GM18870 (cell line): Measurements from ENCODE around the gene USP15.
A peak's percentile ranks its signal among the peaks of the same experiment; 100 is the strongest.
"Not testable (repeated sequence)": the region's sequence is repeated elsewhere in the genome, so short reads cannot be mapped to it uniquely, and the experiment has no call there.

Experiments
- ATAC-seq: cut with Tn5 transposase; IDR thresholded peaks from one replicate; pipeline ENCODE4 v1.9.1; 2021; ENCODE audit warnings: moderate library complexity; ENCODE audit not compliant: unreplicated experiment

Gene USP15

GRCh38 chr12:62365846-62366245, 105.6 kb downstream of the USP15 start:
- ATAC-seq: not testable (repeated sequence)

DNA sequence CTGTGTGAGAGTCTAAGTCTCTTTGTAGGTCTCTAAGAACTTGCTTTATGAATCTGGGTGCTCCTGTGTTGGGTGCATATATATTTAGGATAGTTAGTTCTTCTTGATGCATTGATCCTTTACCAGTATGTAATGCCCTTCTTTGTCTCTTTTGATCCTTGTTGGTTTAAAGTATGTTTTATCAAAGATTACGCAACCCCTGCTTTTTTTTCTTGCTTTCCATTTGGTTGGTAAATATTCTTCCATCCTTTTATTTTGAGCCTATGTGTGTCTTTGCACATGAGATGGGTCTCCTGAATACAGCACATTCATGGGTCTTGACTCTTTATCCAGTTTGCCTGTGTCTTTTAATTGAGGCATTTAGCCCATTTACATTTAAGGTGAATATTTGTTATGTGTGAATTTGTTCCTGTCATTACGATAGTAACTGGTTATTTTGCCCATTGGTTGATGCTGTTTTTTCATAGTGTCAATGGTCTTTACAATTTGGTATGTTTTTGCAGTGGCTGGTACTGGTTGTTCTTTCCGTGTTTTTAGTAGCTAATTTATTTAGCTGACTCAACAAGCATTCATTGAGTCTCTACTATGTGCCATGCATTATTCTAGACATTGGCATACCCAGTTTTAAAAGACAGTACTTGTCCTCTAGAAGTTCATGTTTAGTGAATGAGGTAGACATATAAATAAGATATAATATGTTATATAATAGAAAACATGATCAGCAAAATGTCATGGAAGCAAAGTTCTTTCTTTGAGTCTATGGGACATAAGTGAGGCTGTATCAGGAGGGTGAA, 108.4 kb downstream of the USP15 start:
- ATAC-seq: not testable (repeated sequence)

- no peak for ATAC-seq
These were observed 110.0 kb downstream of the USP15 start for GRCh38 chr12:62370189-62370588.

DNA sequence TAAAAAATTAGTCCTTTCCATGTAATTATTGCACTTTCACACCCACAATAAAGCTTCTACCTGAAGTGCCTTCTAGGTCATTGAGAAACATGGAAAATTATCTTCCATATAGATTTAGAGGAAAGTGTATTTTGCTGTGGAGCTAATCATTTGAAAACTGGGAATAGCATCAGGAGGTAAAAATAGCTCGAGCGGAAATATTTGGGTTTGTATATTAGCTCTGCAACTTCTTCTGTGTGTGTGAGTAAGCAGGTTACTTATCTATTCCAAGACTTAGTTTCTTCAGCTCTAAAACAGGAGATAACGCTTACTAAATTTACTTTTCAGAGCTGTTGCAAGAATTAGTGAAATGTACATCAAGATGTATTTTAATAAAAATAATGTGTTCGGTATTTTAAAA, 111.5 kb downstream of the USP15 start:
- no peak for ATAC-seq

DNA sequence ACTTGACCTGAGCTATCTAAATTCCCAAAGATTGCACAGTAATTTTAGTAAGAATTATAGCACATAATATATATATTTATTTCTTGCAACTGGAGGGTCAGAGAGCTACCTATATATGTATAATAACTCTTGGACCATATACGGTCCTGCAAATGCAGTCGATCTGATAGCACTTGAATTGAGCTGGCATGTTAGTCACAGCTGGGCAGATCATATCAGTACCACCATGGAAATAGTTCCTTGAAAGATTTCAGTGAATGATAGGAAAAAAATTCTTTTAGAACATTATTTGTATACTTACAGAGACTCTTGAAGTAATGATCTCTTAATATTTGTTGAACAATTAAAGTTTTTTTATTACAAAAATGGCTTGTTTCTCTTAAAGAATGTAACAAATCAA, 111.9 kb downstream of the USP15 start:
- no peak for ATAC-seq

DNA sequence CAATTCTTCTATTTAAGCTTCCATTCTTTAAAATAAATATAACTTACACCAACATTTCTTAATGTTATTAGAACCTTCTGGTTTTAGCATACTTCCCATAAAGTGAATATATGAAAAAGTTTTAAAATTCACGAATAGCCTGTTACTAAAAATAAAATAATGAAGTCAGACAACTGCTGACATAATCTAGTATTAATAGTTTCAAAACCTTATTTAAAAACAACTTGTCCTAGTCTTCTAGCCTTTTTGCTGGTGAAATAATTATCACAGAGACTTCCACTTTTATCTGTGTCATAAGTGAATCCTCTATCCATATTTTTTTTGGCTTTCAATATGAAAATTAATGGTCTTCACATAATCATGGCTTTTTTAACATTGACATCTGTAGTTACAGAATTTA, 112.6 kb downstream of the USP15 start:
- no peak for ATAC-seq

DNA sequence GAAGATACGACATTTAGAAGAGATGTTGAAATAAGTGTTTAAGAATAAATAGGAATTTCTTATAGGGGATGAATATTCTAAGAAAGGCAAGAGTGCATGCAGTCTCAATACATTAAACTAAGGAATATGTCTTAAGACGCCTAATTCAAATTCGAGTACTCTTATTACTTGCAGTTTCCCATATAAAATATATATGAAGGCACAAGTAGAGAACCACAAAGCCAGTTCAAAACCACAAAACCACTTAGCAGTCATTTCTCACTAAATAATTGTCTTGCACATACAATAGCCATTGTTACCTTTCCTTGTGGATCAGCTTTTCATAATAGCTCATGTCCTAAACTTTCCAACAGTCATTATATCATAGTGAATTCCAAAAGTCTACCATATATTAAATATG, 115.4 kb downstream of the USP15 start:
- ATAC-seq: no peak

- ATAC-seq: no peak
These were observed 119.0 kb downstream of the USP15 start for GRCh38 chr12:62379026-62379722.

- ATAC-seq: no peak
These were observed 119.5 kb downstream of the USP15 start for GRCh38 chr12:62379723-62380045.

DNA sequence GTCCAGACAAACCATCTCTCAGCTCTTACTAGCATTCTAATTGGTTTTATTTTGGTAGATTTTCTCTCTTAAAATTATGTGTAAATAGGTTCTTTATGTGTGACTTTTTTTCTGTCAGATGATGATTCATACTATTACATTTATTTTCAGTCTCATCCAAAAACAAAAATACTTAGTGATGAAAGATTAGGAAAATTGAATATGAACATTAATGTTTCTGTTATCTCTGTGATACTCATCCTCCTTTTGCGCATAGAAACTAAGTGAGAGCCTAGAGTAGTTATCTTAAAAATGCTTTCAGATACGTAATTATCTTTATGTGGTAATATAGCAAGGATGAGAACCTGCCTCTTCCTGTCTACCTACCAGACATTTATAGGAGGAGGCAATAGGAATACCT, 122.3 kb downstream of the USP15 start:
- ATAC-seq: no peak

- ATAC-seq: no peak
These were observed 136.5 kb downstream of the USP15 start for GRCh38 chr12:62396750-62397149.

DNA sequence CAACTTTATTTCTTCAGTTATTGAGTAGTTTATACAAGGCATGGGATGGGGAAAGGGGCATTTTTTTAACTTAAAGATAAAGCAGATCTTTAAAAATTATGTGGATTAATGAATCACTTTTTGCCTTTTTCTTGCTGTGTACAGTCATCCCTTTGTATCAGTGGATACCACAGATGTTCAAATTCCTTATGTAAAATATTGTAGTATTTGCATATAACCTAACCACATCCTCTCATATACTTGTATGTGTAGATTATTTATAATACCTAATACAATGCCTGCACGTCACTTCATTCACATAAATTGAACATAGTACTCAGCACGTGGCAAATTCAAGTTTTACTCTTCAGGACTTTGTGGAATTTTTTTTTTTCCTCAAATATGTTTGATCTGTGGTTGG, 139.9 kb downstream of the USP15 start:
- peak; percentile 52 for ATAC-seq

- no peak for ATAC-seq
These were observed 141.4 kb downstream of the USP15 start for GRCh38 chr12:62401631-62402030.

DNA sequence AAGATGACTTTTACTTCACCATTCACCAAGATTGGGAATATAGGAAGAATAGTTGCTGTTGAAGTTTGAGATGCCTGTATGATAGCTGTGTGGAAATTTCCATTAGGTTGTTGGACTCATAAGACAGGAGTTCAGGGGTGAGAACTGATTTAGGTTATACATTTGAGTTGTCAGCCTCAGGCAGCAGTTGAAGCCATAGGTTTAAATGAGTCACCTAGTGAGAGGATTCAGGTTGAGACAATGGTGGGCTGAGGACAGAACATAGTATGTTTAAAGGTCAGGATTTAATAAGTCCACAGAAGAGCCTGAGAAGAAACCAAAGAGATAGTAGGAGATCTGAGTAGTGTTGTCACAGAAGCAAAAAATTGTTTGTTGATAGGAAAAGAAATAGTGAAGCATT, 142.8 kb downstream of the USP15 start:
- no peak for ATAC-seq

DNA sequence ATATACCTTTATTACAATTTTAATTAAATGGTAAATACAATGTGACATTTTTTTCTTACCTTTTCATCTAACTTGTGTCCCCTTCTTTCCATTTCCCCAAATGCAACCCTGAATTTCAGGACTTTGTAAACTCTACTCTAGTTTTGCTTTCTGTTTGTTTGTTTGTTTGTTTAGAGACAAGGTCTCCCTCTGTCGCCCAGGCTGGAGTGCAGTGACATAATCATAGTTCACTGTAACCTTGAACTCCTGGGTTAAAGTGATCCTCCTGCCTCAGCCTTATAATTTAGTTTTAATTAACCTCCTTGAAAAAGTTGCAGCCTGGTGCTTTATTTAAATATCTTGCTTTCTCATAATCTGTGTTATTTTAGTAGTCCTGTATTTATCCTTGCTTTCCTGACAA, 147.4 kb downstream of the USP15 start:
- no peak for ATAC-seq

- no peak for ATAC-seq
These were observed 148.9 kb downstream of the USP15 start for GRCh38 chr12:62409068-62409467.

DNA sequence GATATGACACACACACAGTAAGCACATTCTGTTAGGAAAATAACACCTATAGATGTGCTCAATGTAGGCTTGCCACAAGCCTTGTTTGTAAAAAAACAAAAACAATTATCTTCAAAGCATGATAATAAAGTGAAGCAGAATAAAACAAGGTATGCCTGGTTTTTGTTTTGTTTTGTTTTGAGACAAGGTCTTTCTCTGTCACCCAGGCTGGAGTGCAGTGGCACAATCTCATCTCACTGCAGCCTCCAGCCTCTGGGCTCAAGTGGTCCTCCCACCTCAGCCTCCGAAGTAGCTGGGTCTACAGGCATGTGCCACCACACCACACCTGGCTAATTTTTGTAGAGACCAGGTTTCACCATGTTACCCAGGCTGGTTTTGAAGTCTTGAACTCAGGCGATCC, 154.0 kb downstream of the USP15 start:
- ATAC-seq: no peak

- ATAC-seq: no peak
These were observed 165.9 kb downstream of the USP15 start for GRCh38 chr12:62426089-62426488.

- no peak for ATAC-seq
These were observed 169.3 kb downstream of the USP15 start for GRCh38 chr12:62429457-62429856.

- ATAC-seq: no peak
These were observed 174.5 kb downstream of the USP15 start for GRCh38 chr12:62434494-62435302.

GRCh38 chr12:62435303-62436163, 175.3 kb downstream of the USP15 start:
- ATAC-seq: peak; percentile 64
